GM12801 (cell line): ENCODE measurements around the gene LDAF1.

Experiments
- CTCF ChIP-seq: IDR thresholded peaks from one replicate; pipeline ENCODE4 v1.5.1; 2011; ENCODE audit warnings: control low read depth; ENCODE audit not compliant: insufficient read length; ENCODE audit errors: extremely low read depth

LDAF1 gene

DNA sequence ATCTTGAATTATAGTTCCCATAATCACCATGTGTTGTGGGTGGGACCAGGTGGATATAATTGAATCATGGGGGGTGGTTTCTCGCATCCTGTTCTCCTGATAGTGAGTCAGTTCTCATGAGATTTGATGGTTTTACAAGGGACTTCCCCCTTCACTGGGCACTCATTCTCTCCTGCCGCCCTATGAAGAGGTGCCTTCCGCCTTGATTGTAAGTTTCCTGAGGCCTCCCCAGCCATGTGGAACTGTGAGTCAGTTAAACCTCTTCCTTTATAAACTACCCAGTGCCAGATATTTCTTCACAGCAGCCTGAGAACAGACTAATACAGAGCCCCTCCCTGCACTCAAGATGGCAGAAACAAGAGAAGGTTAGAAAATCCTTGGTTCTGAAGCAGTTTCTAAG lies 26.4 kb downstream of the LDAF1 start:
- TF ChIP-seq CTCF: no peak

DNA sequence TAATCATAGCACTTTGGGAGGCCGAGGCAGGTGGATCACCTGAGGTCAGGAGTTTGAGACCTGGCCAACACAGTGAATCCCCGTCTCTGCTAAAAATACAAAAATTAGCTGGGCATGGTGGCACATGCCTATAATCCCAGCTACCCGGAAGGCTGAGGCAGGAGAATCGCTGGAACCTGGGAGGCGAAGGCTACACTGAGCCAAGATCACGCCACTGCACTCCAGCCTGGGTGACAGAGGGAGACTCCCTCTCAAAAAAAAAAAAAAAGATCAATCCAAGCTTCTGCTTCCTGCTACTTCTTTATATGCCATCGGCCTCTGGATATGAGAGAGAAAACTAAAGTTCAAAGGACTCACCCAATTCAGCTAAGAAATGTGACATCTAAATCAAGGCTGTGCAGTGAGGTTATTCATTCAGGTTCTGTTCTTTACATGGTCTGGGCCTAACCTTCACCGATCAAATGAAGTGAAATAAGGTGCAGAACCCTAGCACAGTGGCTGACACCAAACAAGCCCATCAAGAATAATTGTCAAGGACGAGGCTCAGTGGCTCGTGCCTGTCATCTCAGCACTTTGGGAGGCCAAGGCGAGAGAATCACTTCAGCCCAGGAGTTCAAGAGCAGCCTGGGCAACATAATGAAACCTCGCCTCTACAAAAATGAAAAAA lies 27.3 kb downstream of the LDAF1 start:
- no peak for TF ChIP-seq CTCF

DNA sequence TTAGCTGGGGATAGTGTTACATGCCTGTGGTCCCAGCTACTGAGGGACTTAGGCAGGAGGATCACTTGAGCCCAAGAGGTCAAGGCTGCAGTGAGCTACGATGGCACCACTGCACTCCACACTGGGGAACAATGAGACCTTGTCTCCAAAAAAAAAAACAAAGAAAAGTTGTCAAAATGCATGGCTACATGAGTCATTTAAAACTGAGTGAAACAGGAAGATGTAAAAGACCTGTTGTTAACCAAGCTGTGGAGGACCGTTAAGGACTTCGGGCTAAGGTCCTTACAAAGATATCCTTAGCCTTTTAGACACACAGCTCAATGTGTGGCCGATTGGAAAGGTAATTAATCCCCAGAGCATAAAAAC lies 27.8 kb downstream of the LDAF1 start:
- TF ChIP-seq CTCF: no peak

DNA sequence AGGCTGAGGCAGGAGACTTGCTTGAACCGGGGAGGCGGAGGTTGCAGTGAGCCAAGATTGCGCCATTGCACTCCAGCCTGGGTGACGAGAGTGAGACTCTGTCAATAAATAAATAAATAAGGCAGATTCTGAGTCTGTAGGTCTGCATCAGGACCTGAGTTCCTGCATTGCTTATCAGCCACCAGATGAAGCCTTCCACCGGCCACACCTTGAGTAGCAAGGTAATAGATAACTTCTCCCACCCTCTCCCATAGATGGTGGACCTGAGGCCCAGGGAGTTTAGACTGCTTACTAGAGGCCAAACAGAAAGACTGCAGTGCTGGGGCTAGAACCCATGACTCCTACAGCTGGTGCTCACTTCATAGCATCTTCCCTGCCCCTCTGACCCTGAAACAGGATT lies 30.8 kb downstream of the LDAF1 start:
- TF ChIP-seq CTCF: no peak

DNA sequence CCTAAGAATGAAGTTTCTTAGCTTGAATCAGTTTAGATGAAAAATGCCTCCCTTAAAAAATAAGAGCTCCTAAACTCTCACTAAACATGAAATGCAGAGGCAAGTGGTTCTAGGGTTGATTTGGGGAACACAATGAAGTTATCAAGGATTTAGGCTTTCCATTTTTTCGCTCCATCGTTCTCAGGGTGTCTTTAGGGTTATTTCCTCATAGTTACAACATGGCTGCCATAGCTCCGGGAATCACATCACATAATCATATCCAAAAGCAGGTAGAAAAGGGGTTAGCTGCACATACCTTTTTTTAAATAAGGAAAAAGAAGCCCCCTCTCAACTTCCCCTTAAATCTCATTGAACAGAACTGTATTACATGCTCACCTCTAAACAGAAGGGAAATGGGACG lies 31.5 kb downstream of the LDAF1 start:
- TF ChIP-seq CTCF: no peak

GRCh38 chr16:21190599-21190998 lies 32.1 kb downstream of the LDAF1 start:
- TF ChIP-seq CTCF: no peak

- no peak for TF ChIP-seq CTCF
These were observed 34.5 kb downstream of the LDAF1 start for GRCh38 chr16:21192991-21193390.
